HG02798 (cell line): ENCODE data around the gene SUSD6.
"Not testable (repeated sequence)": the region's sequence is repeated elsewhere in the genome, so short reads cannot be mapped to it uniquely, and the experiment has no call there.

Experiments used
- ATAC-seq: cut with Tn5 transposase; IDR thresholded peaks from one replicate; pipeline ENCODE4 v1.9.1; 2021; ENCODE audit warnings: mild to moderate bottlenecking; ENCODE audit not compliant: unreplicated experiment, poor library complexity

SUSD6 gene

GRCh38 chr14:69708586-69709560 is 97.5 kb downstream of the SUSD6 start:
- no peak for ATAC-seq

GRCh38 chr14:69710378-69710777 is 99.0 kb downstream of the SUSD6 start:
- no peak for ATAC-seq

GRCh38 chr14:69711065-69711464 is 99.7 kb downstream of the SUSD6 start:
- no peak for ATAC-seq

- no peak for ATAC-seq
Measured at GRCh38 chr14:69711477-69711876, 100.1 kb downstream of the SUSD6 start.

GRCh38 chr14:69711881-69712560 is 100.6 kb downstream of the SUSD6 start:
- no peak for ATAC-seq

GRCh38 chr14:69712599-69713088 is 101.2 kb downstream of the SUSD6 start:
- ATAC-seq, result no peak

GRCh38 chr14:69713209-69713781 is 101.9 kb downstream of the SUSD6 start:
- ATAC-seq, result no peak

- ATAC-seq, result no peak
Measured at GRCh38 chr14:69713993-69714679, 102.7 kb downstream of the SUSD6 start.

GRCh38 chr14:69715725-69716477 is 104.5 kb downstream of the SUSD6 start:
- ATAC-seq, result no peak

- no peak for ATAC-seq
Measured at GRCh38 chr14:69716478-69717187, 105.2 kb downstream of the SUSD6 start.

GRCh38 chr14:69718614-69719013 is 107.2 kb downstream of the SUSD6 start:
- ATAC-seq, result not testable (repeated sequence)

GRCh38 chr14:69719501-69719951 is 108.1 kb downstream of the SUSD6 start:
- no peak for ATAC-seq

GRCh38 chr14:69720912-69721311 is 109.5 kb downstream of the SUSD6 start:
- no peak for ATAC-seq

- peak; percentile 87 for ATAC-seq
Measured at GRCh38 chr14:69726761-69727511, 115.5 kb downstream of the SUSD6 start.

GRCh38 chr14:69727860-69728259 is 116.5 kb downstream of the SUSD6 start:
- ATAC-seq, result no peak

- ATAC-seq, result not testable (repeated sequence)
Measured at GRCh38 chr14:69731919-69732598, 120.7 kb downstream of the SUSD6 start.

- not testable (repeated sequence) for ATAC-seq
Measured at GRCh38 chr14:69736405-69736804, 125.0 kb downstream of the SUSD6 start.

- no peak for ATAC-seq
Measured at GRCh38 chr14:69741055-69741454, 129.7 kb downstream of the SUSD6 start.
